Superior temporal gyrus (tissue), 1 donor: ENCODE data around the gene CCDC51.

ENCODE experiments used
- DNase-seq: peaks from one replicate; pipeline ENCODE4 v3.0.0-alpha.2; 2016; ENCODE audit errors: extremely low spot score

The CCDC51 gene

GRCh38 chr3:48419597-48419996 is 20.3 kb downstream of the CCDC51 start:
- no peak for DNase-seq

GRCh38 chr3:48419149-48419548 is 20.8 kb downstream of the CCDC51 start:
- no peak for DNase-seq

GRCh38 chr3:48418651-48419050 is 21.3 kb downstream of the CCDC51 start:
- no peak for DNase-seq

GRCh38 chr3:48418140-48418539 is 21.8 kb downstream of the CCDC51 start:
- no peak for DNase-seq

- no peak for DNase-seq
These were observed 22.3 kb downstream of the CCDC51 start for GRCh38 chr3:48417529-48418108.

GRCh38 chr3:48416546-48416945 is 23.4 kb downstream of the CCDC51 start:
- no peak for DNase-seq

- DNase-seq = no peak
These were observed 23.8 kb downstream of the CCDC51 start for GRCh38 chr3:48416091-48416505.

GRCh38 chr3:48415251-48415953 is 24.5 kb downstream of the CCDC51 start:
- DNase-seq = no peak

- DNase-seq = peak; percentile 52
These were observed 25.3 kb downstream of the CCDC51 start for GRCh38 chr3:48414376-48415250.

- DNase-seq = no peak
These were observed 26.3 kb downstream of the CCDC51 start for GRCh38 chr3:48413611-48414010.

GRCh38 chr3:48413086-48413485 is 26.8 kb downstream of the CCDC51 start:
- no peak for DNase-seq

- no peak for DNase-seq
These were observed 27.4 kb downstream of the CCDC51 start for GRCh38 chr3:48412375-48413001.

- DNase-seq = no peak
These were observed 28.1 kb downstream of the CCDC51 start for GRCh38 chr3:48411606-48412374.

GRCh38 chr3:48411041-48411588 is 28.8 kb downstream of the CCDC51 start:
- no peak for DNase-seq

GRCh38 chr3:48410205-48411040 is 29.5 kb downstream of the CCDC51 start:
- DNase-seq = no peak

- no peak for DNase-seq
These were observed 30.4 kb downstream of the CCDC51 start for GRCh38 chr3:48409291-48410201.

GRCh38 chr3:48408823-48409281 is 31.1 kb downstream of the CCDC51 start:
- no peak for DNase-seq

GRCh38 chr3:48407542-48408099 is 32.3 kb downstream of the CCDC51 start:
- DNase-seq = no peak
